IPS-11a (cell line): ENCODE results near the gene ST8SIA4.

Experiments
- H3K4me3 ChIP-seq: one replicate; pipeline ENCODE4 v1.5.1; 2013; ENCODE audit warnings: low read depth, low read length, control low read depth

ST8SIA4 gene

GRCh38 chr5:100832252-100833230 lies 70.5 kb downstream of the ST8SIA4 start:
- no peak overlapping the region for H3K4me3 ChIP-seq

GRCh38 chr5:100828898-100829356 lies 74.2 kb downstream of the ST8SIA4 start:
- H3K4me3 ChIP-seq = no peak overlapping the region

GRCh38 chr5:100828071-100828897 lies 74.8 kb downstream of the ST8SIA4 start:
- no peak overlapping the region for H3K4me3 ChIP-seq

GRCh38 chr5:100827481-100827889 lies 75.6 kb downstream of the ST8SIA4 start:
- no peak overlapping the region for H3K4me3 ChIP-seq

- H3K4me3 ChIP-seq = no peak overlapping the region
These were observed 76.9 kb downstream of the ST8SIA4 start for GRCh38 chr5:100826133-100826532.

DNA sequence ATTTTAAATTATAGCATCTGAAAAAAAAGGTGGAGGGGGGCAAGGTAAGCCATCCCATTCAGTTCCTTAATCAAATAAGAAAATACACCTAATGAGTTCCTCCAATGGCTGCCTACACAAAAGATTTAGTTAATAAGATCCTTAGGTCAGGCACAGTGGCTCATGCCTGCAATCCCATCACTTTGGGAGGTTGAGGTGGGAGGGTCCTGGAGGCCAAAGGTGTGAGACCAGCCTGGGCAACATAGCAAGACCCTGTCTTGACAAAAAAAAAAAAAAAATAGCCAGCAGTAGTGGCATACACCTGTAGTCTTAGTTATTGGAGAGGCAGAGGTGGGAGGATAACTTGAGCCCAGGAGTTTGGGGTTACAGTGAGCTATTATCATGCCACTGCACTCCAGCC lies 78.4 kb downstream of the ST8SIA4 start:
- no peak overlapping the region for H3K4me3 ChIP-seq

DNA sequence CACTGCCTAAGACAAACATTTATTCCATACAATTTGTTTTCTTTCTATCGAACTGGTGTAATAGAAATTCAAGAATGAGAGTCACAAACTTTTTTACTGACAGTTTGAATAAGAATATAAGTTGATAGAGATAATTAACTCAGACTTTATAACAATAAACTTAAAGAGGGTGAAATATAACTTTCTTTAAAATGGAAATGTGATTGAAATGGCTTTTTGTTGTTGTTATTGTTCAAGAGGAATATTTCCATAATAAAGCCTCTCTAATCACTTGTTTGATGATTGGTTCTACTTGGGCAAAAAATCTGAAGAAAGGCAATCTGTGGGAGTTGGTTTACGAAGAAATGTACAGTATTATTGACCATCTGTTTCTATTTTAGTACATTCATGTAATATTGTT lies 79.3 kb downstream of the ST8SIA4 start:
- no peak overlapping the region for H3K4me3 ChIP-seq

- no peak overlapping the region for H3K4me3 ChIP-seq
These were observed 81.3 kb downstream of the ST8SIA4 start for GRCh38 chr5:100821751-100822150.

DNA sequence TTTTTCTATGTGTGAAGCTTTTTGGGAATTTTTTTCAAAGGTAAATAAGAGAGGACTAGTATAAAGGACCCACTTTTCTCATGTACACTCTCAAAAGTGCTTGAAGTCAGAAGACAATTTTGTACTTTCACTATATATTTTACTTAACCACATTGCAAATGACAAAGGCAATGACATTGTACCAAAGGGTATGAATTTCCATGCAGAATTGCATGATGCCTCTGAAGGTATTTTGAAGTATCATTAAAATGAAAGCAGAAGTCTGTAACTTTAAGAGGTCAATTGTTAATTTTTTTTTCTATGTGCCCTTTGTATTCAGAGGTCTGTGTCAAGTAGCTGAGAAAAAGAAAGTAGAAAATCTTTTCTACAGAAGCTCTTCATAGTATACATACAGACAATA lies 84.7 kb downstream of the ST8SIA4 start:
- H3K4me3 ChIP-seq = no peak overlapping the region

DNA sequence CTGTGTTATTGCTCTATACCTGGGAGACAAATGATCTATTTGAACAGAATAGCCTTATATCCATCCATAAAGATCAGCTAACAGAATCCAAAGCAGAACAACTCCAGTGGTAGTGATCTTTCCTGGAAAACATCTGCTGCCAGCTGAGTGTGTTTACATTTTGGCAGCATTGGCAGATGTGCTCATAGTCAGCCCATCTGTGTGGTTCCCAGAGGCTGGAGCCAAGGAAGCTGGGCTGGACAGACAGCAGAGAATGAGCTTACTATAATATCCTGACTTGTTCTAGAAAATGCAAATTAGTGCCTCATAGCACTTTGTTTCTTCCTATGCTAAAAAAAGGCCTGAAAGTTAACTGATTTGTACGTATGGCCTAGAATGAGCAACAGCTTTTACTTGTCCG lies 99.7 kb downstream of the ST8SIA4 start:
- H3K4me3 ChIP-seq = no peak overlapping the region

- H3K4me3 ChIP-seq = no peak overlapping the region
These were observed 100.9 kb downstream of the ST8SIA4 start for GRCh38 chr5:100802208-100802607.

- H3K4me3 ChIP-seq = no peak overlapping the region
These were observed 102.5 kb downstream of the ST8SIA4 start for GRCh38 chr5:100800562-100800961.

DNA sequence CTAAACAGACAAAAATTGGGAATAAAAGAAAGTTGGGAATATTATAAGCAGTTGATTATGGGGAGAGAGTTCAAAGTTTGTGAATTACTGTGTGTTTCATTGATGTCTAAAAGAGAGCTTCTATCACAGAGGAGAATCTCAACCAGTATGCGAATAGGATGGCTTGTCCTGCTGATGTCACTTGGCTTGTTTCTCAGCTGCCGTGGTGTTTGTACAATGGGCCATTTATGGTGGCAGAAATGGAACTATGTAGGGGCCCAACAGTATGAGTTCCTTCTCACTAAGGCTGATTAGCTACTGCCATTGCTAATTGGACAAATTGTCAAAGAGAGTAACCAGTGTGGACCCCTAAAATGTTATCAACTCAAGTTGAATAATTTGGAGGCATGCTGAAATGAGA lies 103.9 kb downstream of the ST8SIA4 start:
- H3K4me3 ChIP-seq = no peak overlapping the region

- H3K4me3 ChIP-seq = no peak overlapping the region
These were observed 105.2 kb downstream of the ST8SIA4 start for GRCh38 chr5:100797861-100798260.

DNA sequence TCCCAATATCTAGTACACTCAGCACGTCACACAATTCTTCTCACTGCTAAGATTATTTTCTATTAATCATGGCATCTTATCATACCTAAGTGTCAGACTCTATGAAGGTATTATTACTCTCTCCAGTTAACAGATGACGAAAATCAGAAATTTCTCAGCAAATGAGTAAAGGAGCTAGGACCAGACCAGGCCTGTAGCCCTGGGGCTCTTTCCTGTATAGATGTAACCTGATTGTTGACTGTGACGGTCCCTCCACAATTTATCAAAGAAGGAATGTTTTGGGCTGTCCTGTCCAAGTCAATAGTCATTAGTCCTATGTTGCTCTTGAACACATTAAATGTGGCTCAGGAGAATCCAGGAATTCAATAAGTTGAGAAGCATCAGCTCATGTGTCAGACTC lies 106.2 kb downstream of the ST8SIA4 start:
- no peak overlapping the region for H3K4me3 ChIP-seq

GRCh38 chr5:100794844-100795243 lies 108.2 kb downstream of the ST8SIA4 start:
- no peak overlapping the region for H3K4me3 ChIP-seq

DNA sequence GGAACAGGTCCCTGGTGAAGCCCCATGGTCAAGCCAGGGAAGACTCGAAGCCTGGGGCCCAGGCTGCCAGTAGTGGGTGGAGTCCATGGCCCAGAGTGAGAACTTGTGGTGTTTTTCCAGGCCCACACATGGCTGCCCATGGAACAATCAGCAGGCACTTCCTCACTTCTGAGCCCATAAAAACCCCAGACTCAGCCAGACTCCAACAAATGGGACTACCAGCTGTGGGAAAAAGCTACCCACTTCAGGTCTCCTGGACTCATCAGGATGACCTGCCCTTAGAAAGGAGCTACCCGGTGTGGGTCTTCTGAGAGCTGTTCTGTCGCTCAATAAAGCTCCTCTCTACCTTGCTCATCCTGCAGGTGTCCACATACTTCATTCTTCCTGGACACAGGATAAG lies 108.9 kb downstream of the ST8SIA4 start:
- no peak overlapping the region for H3K4me3 ChIP-seq

DNA sequence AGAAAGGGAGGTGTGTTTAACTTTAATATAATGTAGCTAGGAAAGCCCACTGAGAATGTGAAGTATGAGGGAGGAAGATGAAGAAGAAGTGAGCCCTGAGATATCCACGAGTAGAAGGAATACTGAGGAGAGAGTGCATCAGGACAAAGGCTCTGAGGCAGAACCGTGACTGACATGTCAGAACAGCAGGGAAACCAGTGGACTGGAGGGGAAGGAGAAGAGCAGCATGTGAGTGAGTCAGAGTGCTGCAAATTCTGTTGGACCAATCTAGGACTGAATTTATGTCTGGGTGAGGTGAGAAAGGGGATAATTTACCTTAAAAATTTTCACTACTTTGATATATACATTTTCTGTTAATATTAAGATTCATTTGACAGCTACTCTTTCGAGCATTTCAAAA lies 110.3 kb downstream of the ST8SIA4 start:
- no peak overlapping the region for H3K4me3 ChIP-seq

DNA sequence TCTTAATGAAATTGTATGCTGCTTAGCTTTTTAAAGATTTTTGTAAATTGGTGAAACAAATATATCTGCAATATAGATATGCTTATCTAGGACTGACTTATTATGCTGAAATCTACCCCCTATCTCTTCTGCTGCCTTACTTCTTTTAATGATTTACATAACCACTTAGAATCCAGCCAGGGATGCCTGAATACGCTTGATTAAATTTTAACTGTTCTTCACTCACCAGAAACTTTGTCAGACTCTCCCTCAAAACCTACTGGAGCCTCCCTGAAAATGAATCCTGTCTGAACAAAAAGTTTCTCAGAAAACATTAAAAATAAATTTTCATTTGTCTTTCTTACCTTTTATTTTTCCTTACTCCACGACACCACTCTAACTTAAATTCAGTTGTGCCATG lies 111.7 kb downstream of the ST8SIA4 start:
- H3K4me3 ChIP-seq = no peak overlapping the region

DNA sequence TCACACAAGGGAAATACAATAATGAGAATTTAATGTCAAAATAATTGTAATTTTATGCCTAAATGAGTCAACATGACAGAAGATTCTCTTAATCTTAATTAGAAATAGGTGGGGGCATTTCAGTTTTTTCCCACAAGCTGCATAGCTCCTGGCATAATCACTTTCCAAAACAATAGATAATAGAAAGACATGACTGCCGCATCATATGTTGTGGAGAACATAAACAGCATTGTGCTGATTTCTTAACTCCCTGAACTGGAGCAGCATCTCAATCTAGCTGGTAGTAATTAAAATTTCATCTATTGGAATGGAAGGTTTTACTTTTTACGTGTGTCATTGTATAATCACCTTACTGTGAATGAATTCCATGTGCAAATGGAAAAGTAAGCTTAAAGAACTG lies 112.1 kb downstream of the ST8SIA4 start:
- H3K4me3 ChIP-seq = no peak overlapping the region

DNA sequence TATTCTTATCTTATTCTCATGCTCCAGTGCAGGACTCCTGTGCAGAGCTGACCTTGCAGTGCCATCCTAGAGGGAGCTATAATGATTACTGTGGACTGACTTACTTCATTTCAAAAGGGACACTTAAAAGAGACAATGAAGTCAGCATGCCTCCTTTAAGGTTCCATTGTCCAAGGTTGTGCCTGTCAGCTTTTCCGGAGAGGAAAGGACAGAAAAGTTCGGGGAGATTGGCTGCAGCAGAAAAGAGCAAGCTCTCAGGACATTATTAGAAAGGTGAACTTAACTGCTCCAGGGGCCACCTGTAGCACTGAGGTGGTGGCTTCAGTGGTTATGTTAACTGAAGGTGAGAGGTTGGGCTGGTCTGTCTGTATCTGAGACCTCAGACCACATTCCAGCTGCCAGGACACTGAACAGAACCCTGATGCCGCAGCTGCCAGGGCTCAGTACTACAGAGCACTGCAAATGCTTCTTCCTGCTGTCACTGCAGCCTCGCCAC lies 112.9 kb downstream of the ST8SIA4 start:
- no peak overlapping the region for H3K4me3 ChIP-seq

- no peak overlapping the region for H3K4me3 ChIP-seq
These were observed 113.4 kb downstream of the ST8SIA4 start for GRCh38 chr5:100789694-100790093.
